ENCODE results near the gene CHMP5.
A peak's percentile ranks its signal among the peaks of the same experiment; 100 is the strongest.
"Not testable (repeated sequence)": the region's sequence is repeated elsewhere in the genome, so short reads cannot be mapped to it uniquely, and the experiment has no call there.

CHMP5 gene

GRCh38 chr9:33300546-33300945, 35.7 kb downstream of the CHMP5 start:
- H3K4me3 ChIP-seq = no peak overlapping the region
- H3K27ac ChIP-seq = peak overlapping the region in 1 of 21 experiments; percentile 56

- Histone ChIP-seq H3K4me3 (no peak overlapping the region), H3K27ac (no peak overlapping the region)
Measured at GRCh38 chr9:33304362-33304761, 39.5 kb downstream of the CHMP5 start.

- no peak overlapping the region for H3K4me3 ChIP-seq
- H3K27ac ChIP-seq = no peak overlapping the region
Measured at GRCh38 chr9:33306037-33306436, 41.2 kb downstream of the CHMP5 start.

GRCh38 chr9:33307067-33307466, 42.2 kb downstream of the CHMP5 start:
- H3K27ac ChIP-seq = no peak overlapping the region
- no peak overlapping the region for H3K4me3 ChIP-seq

GRCh38 chr9:33309903-33310302, 45.1 kb downstream of the CHMP5 start:
- H3K4me3 ChIP-seq = no peak overlapping the region
- no peak overlapping the region for H3K27ac ChIP-seq

GRCh38 chr9:33310748-33311147, 45.9 kb downstream of the CHMP5 start:
- no peak overlapping the region for H3K4me3 ChIP-seq
- no peak overlapping the region for H3K27ac ChIP-seq

GRCh38 chr9:33311953-33312352, 47.1 kb downstream of the CHMP5 start:
- no peak overlapping the region for H3K4me3 ChIP-seq
- H3K27ac ChIP-seq = no peak overlapping the region

- Histone ChIP-seq H3K27ac (no peak overlapping the region), H3K4me3 (no peak overlapping the region)
Measured at GRCh38 chr9:33315371-33315770, 50.5 kb downstream of the CHMP5 start.

GRCh38 chr9:33317136-33317535, 52.3 kb downstream of the CHMP5 start:
- H3K27ac ChIP-seq, H3K4me3 ChIP-seq: not testable (repeated sequence)

GRCh38 chr9:33318225-33318624, 53.4 kb downstream of the CHMP5 start:
- H3K27ac ChIP-seq = peak overlapping the region in 1 of 21 experiments; percentile 32

GRCh38 chr9:33318781-33319180, 53.9 kb downstream of the CHMP5 start:
- peak overlapping the region in 1 of 21 experiments; percentile 32 for H3K27ac ChIP-seq
- no peak overlapping the region for H3K4me3 ChIP-seq

More at GRCh38 chr9:33318225-33318624, 53.4 kb downstream of the CHMP5 start:
- no peak overlapping the region for H3K4me3 ChIP-seq

- Histone ChIP-seq H3K27ac (peak overlapping the region in 6 of 21 experiments; percentile 8 to 58 (median 28)), H3K4me3 (no peak overlapping the region)
Measured at GRCh38 chr9:33320230-33320567, 55.4 kb downstream of the CHMP5 start.

GRCh38 chr9:33320568-33321261, 55.9 kb downstream of the CHMP5 start:
- Histone ChIP-seq H3K4me3 (no peak overlapping the region), H3K27ac (peak overlapping the region in 8 of 21 experiments; percentile 2 to 42 (median 10))

GRCh38 chr9:33329117-33329563, 64.3 kb downstream of the CHMP5 start:
- H3K27ac ChIP-seq = peak overlapping the region in 7 of 21 experiments; percentile 0 to 68 (median 36)
- H3K4me3 ChIP-seq = no peak overlapping the region

- peak overlapping the region in 5 of 21 experiments; percentile 0 to 68 (median 36) for H3K27ac ChIP-seq
- H3K4me3 ChIP-seq = no peak overlapping the region
Measured at GRCh38 chr9:33329979-33330378, 65.1 kb downstream of the CHMP5 start.

GRCh38 chr9:33331377-33331891, 66.6 kb downstream of the CHMP5 start:
- peak overlapping the region in 1 of 21 experiments; percentile 11 for H3K27ac ChIP-seq
- H3K4me3 ChIP-seq = no peak overlapping the region
